SW480 (cell line): ENCODE measurements around the gene WBP4.

Experiments
- DNase-seq: peaks from one replicate; pipeline ENCODE4 v3.0.0-alpha.2; 2016; ENCODE audit warnings: low spot score

WBP4 gene

GRCh38 chr13:41048640-41049039 is 12.7 kb upstream of the WBP4 start:
- no peak for DNase-seq

GRCh38 chr13:41049480-41050440 is 11.5 kb upstream of the WBP4 start:
- no peak for DNase-seq

GRCh38 chr13:41052441-41052840 is 8.9 kb upstream of the WBP4 start:
- DNase-seq: no peak

- no peak for DNase-seq
Observed at GRCh38 chr13:41053384-41053826, 7.9 kb upstream of the WBP4 start.

GRCh38 chr13:41054212-41054877 is 7.0 kb upstream of the WBP4 start:
- peak; percentile 73 for DNase-seq

GRCh38 chr13:41054919-41055619 is 6.2 kb upstream of the WBP4 start:
- no peak for DNase-seq

GRCh38 chr13:41056194-41056593 is 5.1 kb upstream of the WBP4 start:
- no peak for DNase-seq

- no peak for DNase-seq
Observed at GRCh38 chr13:41056826-41057711, 4.2 kb upstream of the WBP4 start.

- DNase-seq: no peak
Observed at GRCh38 chr13:41058295-41059070, 2.8 kb upstream of the WBP4 start.

- peak; percentile 35 for DNase-seq
Observed at GRCh38 chr13:41059456-41060081, 1.7 kb upstream of the WBP4 start.

- peak; percentile 96 for DNase-seq
Observed at GRCh38 chr13:41060082-41060723, 1.1 kb upstream of the WBP4 start.

- peak; percentile 89 for DNase-seq
Observed at GRCh38 chr13:41060724-41061074, 610 bp upstream of the WBP4 start.

GRCh38 chr13:41061914-41062837 is 867 bp downstream of the WBP4 start:
- peak; percentile 73 for DNase-seq

- peak; percentile 78 for DNase-seq
Observed at GRCh38 chr13:41064493-41064892, 3.2 kb downstream of the WBP4 start.

- peak; percentile 36 for DNase-seq
Observed at GRCh38 chr13:41065078-41065477, 3.8 kb downstream of the WBP4 start.

- DNase-seq: no peak
Observed at GRCh38 chr13:41074523-41074922, 13.2 kb downstream of the WBP4 start.

- peak; percentile 28 for DNase-seq
Observed at GRCh38 chr13:41075034-41075433, 13.7 kb downstream of the WBP4 start.

GRCh38 chr13:41075485-41075884 is 14.2 kb downstream of the WBP4 start:
- DNase-seq: no peak

- DNase-seq: no peak
Observed at GRCh38 chr13:41077475-41077874, 16.2 kb downstream of the WBP4 start.
